Calu3 (cell line): ENCODE data around the gene MYLK. TPM values are rescaled to one million over a fixed set of nuclear protein-coding genes. Genes with fewer than 3 reads are reported as not detected.
A peak's percentile ranks its signal among the peaks of the same experiment; 100 is the strongest.

ENCODE experiments used
- BruUV-seq: library from RNA; stranded (reverse); fragments of 400-500 nt; replicated peaks from 2 replicates; lab custom pipeline; 2021; lab: Mats Ljungman, UMichigan
- CTCF ChIA-PET: fragments of 300-600 bp; sonication (Branson Sonifier 250); formaldehyde crosslinking; loops from one replicate; lab custom pipeline; 2022; ENCODE audit warnings: antibody characterized with exemption; lab: Charles Lee
- DNase-seq: peaks from one replicate; pipeline ENCODE4 v3.0.0; 2022
- H3K27ac Mint-ChIP-seq: one replicate; pipeline ENCODE4 v1.8.0; 2022; ENCODE audit warnings: mixed read lengths; ENCODE audit not compliant: unreplicated experiment
- H3K27me3 Mint-ChIP-seq: one replicate; pipeline ENCODE4 v1.8.0; 2022; ENCODE audit warnings: mixed read lengths; ENCODE audit not compliant: unreplicated experiment
- H3K36me3 Mint-ChIP-seq: one replicate; pipeline ENCODE4 v1.8.0; 2022; ENCODE audit warnings: mild to moderate bottlenecking, moderate library complexity, mixed read lengths; ENCODE audit not compliant: insufficient read depth, unreplicated experiment
- H3K4me1 Mint-ChIP-seq: one replicate; pipeline ENCODE4 v1.8.0; 2022; ENCODE audit warnings: mild to moderate bottlenecking, low read depth, mixed read lengths; ENCODE audit not compliant: unreplicated experiment
- H3K4me3 Mint-ChIP-seq: one replicate; pipeline ENCODE4 v1.8.0; 2022; ENCODE audit warnings: mild to moderate bottlenecking, low read depth, moderate library complexity, mixed read lengths; ENCODE audit not compliant: unreplicated experiment
- H3K9me3 Mint-ChIP-seq: one replicate; pipeline ENCODE4 v1.8.0; 2022; ENCODE audit warnings: low read depth, mixed read lengths; ENCODE audit not compliant: unreplicated experiment
- intact Hi-C: fragments of 100-400 bp; cut with micrococcal nuclease; formaldehyde crosslinking; loops from one replicate; pipeline ENCODE4 v1.10.0; 2022; ENCODE audit not compliant: unreplicated experiment
- total RNA-seq: library from RNA; stranded (reverse); gene quantifications from 2 replicates; pipeline ENCODE4 v1.2.3, GENCODE V29; 2022
- TF ChIP-seq, protein P1 (sequence below): fragments of 200-600 bp; IDR thresholded peaks from one replicate; pipeline ENCODE4 v1.8.0; 2022; ENCODE audit warnings: antibody characterized with exemption; ENCODE audit not compliant: unreplicated experiment

Gene MYLK
- total RNA-seq, 1 experiment from 2014 or later = 10.7 TPM

DNA sequence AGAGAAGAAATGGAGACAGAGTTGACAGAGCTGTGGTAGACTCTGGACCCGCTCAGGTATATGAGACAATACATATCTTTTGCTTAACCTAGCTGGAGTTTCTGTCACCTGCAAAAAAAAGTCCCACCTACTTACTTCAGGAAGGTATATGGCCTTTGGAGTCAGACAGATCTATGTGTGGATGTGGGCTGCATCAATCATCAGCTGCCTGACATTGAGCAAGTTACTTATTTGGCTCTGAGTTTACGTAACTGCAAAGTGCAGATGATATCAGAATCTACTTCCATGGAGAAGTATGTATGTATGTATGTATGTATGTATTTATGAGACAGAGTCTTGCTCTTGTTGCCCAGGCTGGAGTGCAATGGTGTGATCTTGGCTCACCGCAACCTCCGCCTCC is 124.3 kb downstream of the MYLK start:
- no TSS peak for BruUV-seq
- TF ChIP-seq, protein P1, sequence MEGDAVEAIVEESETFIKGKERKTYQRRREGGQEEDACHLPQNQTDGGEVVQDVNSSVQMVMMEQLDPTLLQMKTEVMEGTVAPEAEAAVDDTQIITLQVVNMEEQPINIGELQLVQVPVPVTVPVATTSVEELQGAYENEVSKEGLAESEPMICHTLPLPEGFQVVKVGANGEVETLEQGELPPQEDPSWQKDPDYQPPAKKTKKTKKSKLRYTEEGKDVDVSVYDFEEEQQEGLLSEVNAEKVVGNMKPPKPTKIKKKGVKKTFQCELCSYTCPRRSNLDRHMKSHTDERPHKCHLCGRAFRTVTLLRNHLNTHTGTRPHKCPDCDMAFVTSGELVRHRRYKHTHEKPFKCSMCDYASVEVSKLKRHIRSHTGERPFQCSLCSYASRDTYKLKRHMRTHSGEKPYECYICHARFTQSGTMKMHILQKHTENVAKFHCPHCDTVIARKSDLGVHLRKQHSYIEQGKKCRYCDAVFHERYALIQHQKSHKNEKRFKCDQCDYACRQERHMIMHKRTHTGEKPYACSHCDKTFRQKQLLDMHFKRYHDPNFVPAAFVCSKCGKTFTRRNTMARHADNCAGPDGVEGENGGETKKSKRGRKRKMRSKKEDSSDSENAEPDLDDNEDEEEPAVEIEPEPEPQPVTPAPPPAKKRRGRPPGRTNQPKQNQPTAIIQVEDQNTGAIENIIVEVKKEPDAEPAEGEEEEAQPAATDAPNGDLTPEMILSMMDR = no peak
- no peaks in the 10 kb centered on the region for H3K27me3 Mint-ChIP-seq
- H3K27ac Mint-ChIP-seq = no peak overlapping the region
- intact Hi-C loops = loop anchor here (5.0 to 10.0 kb wide), 2 partner anchors 57 to 205 kb away; partner anchors contain the start of gene CCDC14
- DNase-seq = no peak
- H3K4me3 Mint-ChIP-seq = no peak overlapping the region
- peaks cover 43% of the 10 kb centered on the region for H3K4me1 Mint-ChIP-seq
- no peaks in the 10 kb centered on the region for H3K36me3 Mint-ChIP-seq
- CTCF ChIA-PET = no interaction called here
- no peaks in the 10 kb centered on the region for H3K9me3 Mint-ChIP-seq

DNA sequence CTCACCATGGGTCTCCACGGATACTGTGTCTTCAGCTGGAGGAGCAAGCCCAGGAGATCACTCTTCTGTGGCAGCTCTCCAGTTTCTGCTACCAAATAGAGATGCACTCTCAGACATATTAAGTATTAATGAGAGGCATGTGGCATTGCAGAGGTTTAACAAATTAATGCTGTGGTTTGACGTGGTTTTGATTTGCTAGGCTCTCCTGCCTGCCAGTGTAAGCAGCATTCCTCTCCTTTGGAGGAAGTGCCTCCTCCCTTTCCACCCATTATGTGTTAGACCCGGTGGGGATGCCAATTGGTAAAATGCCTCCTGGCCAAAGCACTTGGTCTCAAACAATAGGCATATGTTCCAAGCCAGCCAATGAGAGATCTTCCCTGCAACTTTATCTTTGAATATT is 124.8 kb downstream of the MYLK start:
- intact Hi-C loops = loop anchor here (5.0 to 10.0 kb wide), 2 partner anchors 58 to 205 kb away; partner anchors contain the start of gene CCDC14
- BruUV-seq = no TSS peak
- CTCF ChIA-PET = no interaction called here
- TF ChIP-seq, protein P1 = no peak
- H3K36me3 Mint-ChIP-seq = no peaks in the 10 kb centered on the region
- H3K4me3 Mint-ChIP-seq = no peak overlapping the region
- H3K27me3 Mint-ChIP-seq = no peaks in the 10 kb centered on the region
- peaks cover 48% of the 10 kb centered on the region for H3K4me1 Mint-ChIP-seq
- H3K9me3 Mint-ChIP-seq = no peaks in the 10 kb centered on the region
- no peak for DNase-seq
- H3K27ac Mint-ChIP-seq = no peak overlapping the region

DNA sequence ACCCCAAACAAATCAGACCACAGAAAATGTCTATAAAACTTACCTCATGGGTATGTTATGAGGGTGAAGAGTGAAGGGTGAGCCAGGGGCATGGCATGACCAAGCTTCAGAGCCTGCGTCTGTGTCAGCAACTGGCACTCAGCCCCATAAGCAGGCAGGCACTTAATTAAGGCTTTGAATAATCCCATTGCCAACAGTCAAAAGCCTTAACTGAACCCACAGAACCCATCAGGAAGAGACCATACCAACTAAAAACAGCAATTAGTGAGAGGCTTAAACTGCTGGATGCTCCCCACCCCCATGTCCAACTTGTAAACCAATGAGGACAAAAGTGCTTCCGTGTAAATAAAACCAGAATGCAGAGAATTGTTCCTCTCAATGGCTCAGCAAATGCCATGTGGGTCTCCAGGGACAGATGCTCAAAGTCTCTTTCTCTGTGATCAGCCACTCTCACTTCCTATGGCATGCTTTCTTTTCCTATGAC is 126.0 kb downstream of the MYLK start:
- CTCF ChIA-PET = interaction anchor here (0.8 kb wide), 1 partner anchor 434 kb away, joined by 3 read pairs; no protein-coding TSS in a partner anchor
- Mint-ChIP-seq H3K4me3 (peak overlapping the region; percentile 48), H3K9me3 (no peaks in the 10 kb centered on the region), H3K27ac (peak overlapping the region; percentile 46), H3K27me3 (no peaks in the 10 kb centered on the region), H3K36me3 (no peaks in the 10 kb centered on the region), H3K4me1 (peaks cover 56% of the 10 kb centered on the region)
- TF ChIP-seq, protein P1 = no peak
- peak; percentile 22 for DNase-seq
- no TSS peak for BruUV-seq
- intact Hi-C loops = loop anchor here (5.0 to 10.0 kb wide), 2 partner anchors 59 to 207 kb away; partner anchors contain the start of gene CCDC14

DNA sequence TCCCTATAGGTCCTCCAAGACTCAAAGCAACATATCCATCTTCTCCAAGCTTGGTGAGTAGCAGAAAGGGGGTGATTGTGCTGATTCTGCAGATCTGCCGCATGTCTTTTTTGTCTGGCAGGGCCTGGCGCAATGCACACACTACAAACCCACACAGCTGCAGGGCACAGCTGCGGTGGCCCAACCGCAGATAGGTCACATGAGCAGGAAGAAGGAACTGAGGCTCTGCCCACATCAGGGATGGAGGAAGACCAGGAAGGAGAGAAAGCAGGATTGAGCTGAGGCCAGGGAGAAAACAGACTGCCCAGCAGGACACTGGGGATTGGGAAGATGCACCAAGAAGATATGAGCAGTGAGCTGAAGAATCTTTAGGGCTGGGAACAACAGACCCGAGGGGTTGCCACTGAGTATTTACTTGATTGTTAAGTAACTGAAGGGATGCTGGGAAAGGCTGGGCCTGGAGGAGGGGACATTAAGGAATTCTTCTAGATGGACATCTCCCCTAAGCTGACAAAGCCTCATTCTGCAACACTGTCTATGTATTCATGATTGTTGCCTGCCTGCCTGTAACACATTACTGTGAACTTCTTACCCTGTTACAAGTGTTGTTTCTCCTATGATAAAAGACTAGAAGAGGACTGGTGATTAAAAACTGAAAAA is 126.7 kb downstream of the MYLK start:
- Mint-ChIP-seq H3K36me3 (no peaks in the 10 kb centered on the region), H3K4me3 (peak overlapping the region; percentile 48), H3K27me3 (no peaks in the 10 kb centered on the region), H3K4me1 (peaks cover 56% of the 10 kb centered on the region), H3K27ac (peak overlapping the region; percentile 46), H3K9me3 (no peaks in the 10 kb centered on the region)
- TF ChIP-seq, protein P1 = no peak
- intact Hi-C loops = loop anchor here (5.0 to 10.0 kb wide), 2 partner anchors 60 to 207 kb away; partner anchors contain the start of gene CCDC14
- DNase-seq = peak; percentile 60
- CTCF ChIA-PET = interaction anchor here (0.8 to 1.2 kb wide), 2 partner anchors 21 to 435 kb away, joined by 3 to 4 read pairs; no protein-coding TSS in a partner anchor
- BruUV-seq = no TSS peak
